B cell (primary cell): ENCODE data around the gene AKT2. TPM values are rescaled to one million over a fixed set of nuclear protein-coding genes. Genes with fewer than 3 reads are reported as not detected.

Experiments used
- ATAC-seq: fragments of 200-7000 bp; cut with Tn5 transposase; one replicate; pipeline ENCODE4 v1.10.0; 2021; ENCODE audit warnings: low read depth, mild to moderate bottlenecking, moderate number of reproducible peaks, moderate library complexity
- CTCF ChIA-PET: fragments of 350-600 bp; sonication (Branson Sonifier 250); formaldehyde crosslinking; loops from one replicate; lab custom pipeline; 2021; ENCODE audit warnings: antibody characterized with exemption, inconsistent platforms; lab: Charles Lee
- POLR2A ChIA-PET: fragments of 350-600 bp; sonication (Branson Sonifier 250); formaldehyde crosslinking; loops from one replicate; lab custom pipeline; 2021; ENCODE audit warnings: antibody characterized with exemption; lab: Charles Lee
- DNase-seq: peaks from one replicate; pipeline ENCODE4 v3.0.0; 2013
- H2AFZ ChIP-seq: 2 replicates; pipeline ENCODE4 v1.6.1; 2012; ENCODE audit warnings: mild to moderate bottlenecking, low read depth, low read length; ENCODE audit not compliant: insufficient read depth, poor library complexity, severe bottlenecking
- H3K27ac ChIP-seq, 2 donors: 1 replicate in 1 of 2; 2 replicates in 1 of 2; pipeline ENCODE4 v1.5.1; 2012 to 2013; ENCODE audit warnings: low read length in 2 of 2, mild to moderate bottlenecking in 2 of 2, moderate library complexity in 1 of 2
- H3K27me3 ChIP-seq, 4 experiments: fragments of 200-600 bp in 1 of 4; sonication (generic) in 1 of 4; replicated peaks in 1 of 4; 1 replicate in 2 of 4; 2 replicates in 2 of 4; pipeline versions ENCODE4 v1.6.1 to v1.7.0; 2013 to 2016; ENCODE audit warnings: low read length in 3 of 4, mild to moderate bottlenecking in 2 of 4, mixed read lengths in 1 of 4, moderate library complexity in 1 of 4; ENCODE audit not compliant: insufficient read depth in 4 of 4, control insufficient read depth in 3 of 4; ENCODE audit errors: control extremely low read depth in 1 of 4
- H3K36me3 ChIP-seq, 2 experiments: replicated peaks in 1 of 2; 1 replicate in 1 of 2; 2 replicates in 1 of 2; pipeline versions ENCODE4 v1.6.1 to v1.7.1; 2013; ENCODE audit warnings: low read length in 1 of 2; ENCODE audit not compliant: insufficient read depth in 2 of 2, control insufficient read depth in 1 of 2; ENCODE audit errors: control extremely low read depth in 1 of 2, extremely low read depth in 1 of 2
- H3K4me1 ChIP-seq, 2 donors: fragments of 200-600 bp in 1 of 2; sonication (generic) in 1 of 2; 1 replicate in 1 of 2; 2 replicates in 1 of 2; pipeline versions ENCODE4 v1.5.1 to v1.6.1; 2013 to 2017; ENCODE audit warnings: low read length in 2 of 2; ENCODE audit not compliant: control insufficient read depth in 2 of 2, insufficient read depth in 2 of 2
- H3K4me2 ChIP-seq: replicated peaks from 2 replicates; pipeline ENCODE3; 2012; ENCODE audit warnings: mild to moderate bottlenecking, low read depth, low read length; ENCODE audit not compliant: poor library complexity, severe bottlenecking
- H3K4me3 ChIP-seq, 5 experiments: fragments of 200-600 bp in 1 of 5; sonication (generic) in 1 of 5; 1 replicate in 3 of 5; 2 replicates in 2 of 5; pipeline versions ENCODE4 v1.5.1 to v1.7.0; 2011 to 2016; ENCODE audit warnings: low read length in 4 of 5, mild to moderate bottlenecking in 4 of 5, low read depth in 2 of 5, control low read depth in 1 of 5, moderate library complexity in 1 of 5; ENCODE audit not compliant: insufficient read depth in 1 of 5; ENCODE audit errors: control extremely low read depth in 1 of 5, extremely low read depth in 1 of 5
- H3K79me2 ChIP-seq: fragments of 200-600 bp; sonication (generic); one replicate; pipeline ENCODE4 v1.6.0; 2016; ENCODE audit warnings: low read length; ENCODE audit not compliant: control insufficient read depth, insufficient read depth
- H3K9ac ChIP-seq: fragments of 200-600 bp; sonication (generic); 2 replicates; pipeline ENCODE4 v1.6.1; 2017; ENCODE audit warnings: mild to moderate bottlenecking, low read length, moderate library complexity
- H3K9me3 ChIP-seq, 3 donors: one replicate each; pipeline versions ENCODE4 v1.6.1 to v1.7.1; 2013; ENCODE audit warnings: low read length in 2 of 3; ENCODE audit not compliant: control insufficient read depth in 2 of 3, insufficient read depth in 1 of 3; ENCODE audit errors: control extremely low read depth in 1 of 3
- H4K20me1 ChIP-seq: 2 replicates; pipeline ENCODE4 v1.6.0; 2012; ENCODE audit warnings: mild to moderate bottlenecking, low read length; ENCODE audit not compliant: insufficient read depth, control insufficient read depth, poor library complexity, severe bottlenecking
- H3K27ac Mint-ChIP-seq: one replicate; pipeline ENCODE4 v1.8.0; 2021; ENCODE audit warnings: mixed read lengths
- H3K27me3 Mint-ChIP-seq: one replicate; pipeline ENCODE4 v1.8.0; 2021; ENCODE audit warnings: mixed read lengths
- H3K4me1 Mint-ChIP-seq: one replicate; pipeline ENCODE4 v1.8.0; 2021; ENCODE audit warnings: mixed read lengths
- H3K4me3 Mint-ChIP-seq: one replicate; pipeline ENCODE4 v1.8.0; 2021; ENCODE audit warnings: mixed read lengths
- H3K9me3 Mint-ChIP-seq: one replicate; pipeline ENCODE4 v1.8.0; 2022; ENCODE audit warnings: mixed read lengths; ENCODE audit not compliant: insufficient read depth
- CTCF ChIP-seq: fragments of 200-600 bp; IDR thresholded peaks from one replicate; pipeline ENCODE4 v1.8.0; 2022; ENCODE audit warnings: antibody characterized with exemption, mild to moderate bottlenecking
- EZH2 ChIP-seq: IDR thresholded peaks from 2 replicates; pipeline ENCODE4 v1.6.1; 2012; ENCODE audit warnings: borderline replicate concordance, low read depth, mild to moderate bottlenecking, moderate library complexity, low read length; ENCODE audit not compliant: insufficient read depth, poor library complexity, severe bottlenecking
- WGBS: methylation state at CpG from one replicate; pipeline ENCODE4 v1.1.5; 2013; ENCODE audit warnings: missing lambda C conversion rate; ENCODE audit not compliant: insufficient coverage; 5-methylcytosine and 5-hydroxymethylcytosine counted together
- intact Hi-C: fragments of 100-400 bp; cut with micrococcal nuclease; formaldehyde crosslinking; loops from one replicate; pipeline ENCODE4 v1.10.0; 2022
- polyA plus RNA-seq: library from polyadenylated mRNA; depleted of rRNA; stranded (reverse); fragments of >200 nt; gene quantifications from 2 replicates; pipeline ENCODE4 v1.2.3, GENCODE V29; 2012
- total RNA-seq, 2 donors: library from RNA; stranded (reverse); fragments of 120-200 nt in 1 of 2; gene quantifications; 1 replicate in 1 of 2; 2 replicates in 1 of 2; pipeline versions ENCODE4 v1.2.3 to v1.2.4, GENCODE V29; 2013 to 2022

AKT2 gene
- total and polyA plus RNA-seq, 2 donors (not counting 1 experiment from before 2014, with no cell fraction given) = 195 to 243 TPM

- Mint-ChIP-seq H3K4me1 (no peaks in the 10 kb centered on the region), H3K27ac (no peak overlapping the region), H3K4me3 (no peak overlapping the region), H3K9me3 (no peaks in the 10 kb centered on the region), H3K27me3 (no peaks in the 10 kb centered on the region)
- H3K9me3 ChIP-seq = no peaks in the 10 kb centered on the region
- intact Hi-C loops = no loop called here
- no peaks in the 10 kb centered on the region for H4K20me1 ChIP-seq
- H3K4me2 ChIP-seq = no peak overlapping the region
- WGBS = 100% methylated on average over 2 of the region's 5 CpGs
- H2AFZ ChIP-seq = no peak overlapping the region
- H3K27ac ChIP-seq = no peak overlapping the region
- ChIA-PET CTCF (no interaction called here), POLR2A (no interaction called here)
- H3K9ac ChIP-seq = no peak overlapping the region
- no peaks in the 10 kb centered on the region for H3K4me1 ChIP-seq
- peaks cover 0 to under 1% (median 0%) of the 10 kb centered on the region in 4 experiments for H3K27me3 ChIP-seq
- ATAC-seq (no peak), DNase-seq (no peak)
- peaks cover 0 to 6% of the 10 kb centered on the region in 2 experiments for H3K36me3 ChIP-seq
- no peak for TF ChIP-seq CTCF
- H3K4me3 ChIP-seq = no peak overlapping the region
- H3K79me2 ChIP-seq = no peaks in the 10 kb centered on the region
These were observed 74.3 kb downstream of the AKT2 start for GRCh38 chr19:40210889-40211288.

GRCh38 chr19:40208602-40209001, 76.5 kb downstream of the AKT2 start:
- TF ChIP-seq CTCF = no peak
- TF ChIP-seq EZH2 = no peak
- Histone ChIP-seq H3K27ac (no peak overlapping the region), H3K9me3 (no peaks in the 10 kb centered on the region), H3K27me3 (no peaks in the 10 kb centered on the region), H3K79me2 (no peaks in the 10 kb centered on the region), H3K4me3 (no peak overlapping the region), H3K36me3 (peaks cover 1 to 12% of the 10 kb centered on the region in 2 experiments), H3K4me1 (no peaks in the 10 kb centered on the region), H4K20me1 (no peaks in the 10 kb centered on the region), H3K4me2 (no peak overlapping the region), H3K9ac (no peak overlapping the region), H2AFZ (no peak overlapping the region)
- ATAC-seq (no peak), DNase-seq (no peak)
- POLR2A ChIA-PET = no interaction called here
- no peak overlapping the region for H3K27ac Mint-ChIP-seq
- no peaks in the 10 kb centered on the region for H3K9me3 Mint-ChIP-seq
- no peak overlapping the region for H3K4me3 Mint-ChIP-seq
- intact Hi-C loops = no loop called here
- 100% methylated on average over 3 of the region's 5 CpGs for WGBS
- no peaks in the 10 kb centered on the region for H3K27me3 Mint-ChIP-seq
- H3K4me1 Mint-ChIP-seq = no peaks in the 10 kb centered on the region
- CTCF ChIA-PET = no interaction called here
